Right lobe of liver (tissue), 4 donors: ENCODE results near the gene PAX8.

Experiments
- POLR2A ChIP-seq: fragments of 450-650 bp; IDR thresholded peaks from one replicate; pipeline ENCODE4 v1.6.1; 2017; ENCODE audit warnings: antibody characterized with exemption, mild to moderate bottlenecking
- TF ChIP-seq, protein P1 (sequence below), 4 donors: fragments of 200-600 bp in 3 of 4; fragments of 450-650 bp in 1 of 4; IDR thresholded peaks; one replicate each; pipeline versions ENCODE4 v1.5.1 to v1.8.0; 2016 to 2022; ENCODE audit warnings: antibody characterized with exemption in 4 of 4, mild to moderate bottlenecking in 2 of 4
- donor health status: DM: no; HTN: no; CAD: no.
- donor health status: DM: no; HTN: no; CAD: no.
- donor health status: DM: no; HTN: yes; CAD: no.

DNA sequence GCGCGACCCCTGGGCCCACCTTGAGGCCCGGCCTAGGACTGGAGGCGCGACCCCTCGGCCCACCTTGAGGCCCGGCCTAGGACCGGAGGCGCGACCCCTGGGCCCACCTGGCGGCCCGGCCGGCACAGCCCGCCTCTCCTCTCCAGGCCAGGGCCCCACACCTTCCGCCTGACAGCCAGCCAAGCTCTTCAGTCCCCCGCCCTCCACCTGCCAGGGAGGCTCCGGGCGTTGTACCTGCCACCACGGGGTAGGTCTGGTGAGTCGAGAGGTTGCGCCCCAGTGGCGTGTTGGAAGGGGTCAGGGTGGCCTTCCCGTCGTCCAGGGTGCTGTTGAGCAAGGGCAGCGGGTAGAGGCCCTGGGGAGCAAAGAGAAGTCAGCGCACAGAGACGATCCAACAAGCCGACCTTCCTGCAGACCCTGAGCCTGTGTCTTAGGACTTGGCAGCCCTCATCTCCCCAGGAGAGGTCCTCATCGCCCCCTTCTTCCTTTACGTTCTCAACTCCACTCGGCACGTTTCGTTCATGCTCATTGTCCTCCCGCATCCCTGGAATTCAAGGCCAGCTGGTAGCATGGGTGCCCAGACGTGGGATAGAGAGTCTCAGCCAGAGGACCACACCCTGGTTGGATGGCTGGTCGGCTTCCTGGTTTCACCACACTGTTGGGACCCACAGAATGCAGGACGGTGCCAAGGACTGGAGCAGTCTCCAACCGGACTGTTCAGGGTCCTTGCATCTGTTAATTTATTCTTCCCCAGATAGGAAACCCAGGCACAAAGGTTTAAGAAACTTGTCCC lies 42.2 kb downstream of the PAX8 start:
- no peak for TF ChIP-seq POLR2A
- TF ChIP-seq, protein P1, sequence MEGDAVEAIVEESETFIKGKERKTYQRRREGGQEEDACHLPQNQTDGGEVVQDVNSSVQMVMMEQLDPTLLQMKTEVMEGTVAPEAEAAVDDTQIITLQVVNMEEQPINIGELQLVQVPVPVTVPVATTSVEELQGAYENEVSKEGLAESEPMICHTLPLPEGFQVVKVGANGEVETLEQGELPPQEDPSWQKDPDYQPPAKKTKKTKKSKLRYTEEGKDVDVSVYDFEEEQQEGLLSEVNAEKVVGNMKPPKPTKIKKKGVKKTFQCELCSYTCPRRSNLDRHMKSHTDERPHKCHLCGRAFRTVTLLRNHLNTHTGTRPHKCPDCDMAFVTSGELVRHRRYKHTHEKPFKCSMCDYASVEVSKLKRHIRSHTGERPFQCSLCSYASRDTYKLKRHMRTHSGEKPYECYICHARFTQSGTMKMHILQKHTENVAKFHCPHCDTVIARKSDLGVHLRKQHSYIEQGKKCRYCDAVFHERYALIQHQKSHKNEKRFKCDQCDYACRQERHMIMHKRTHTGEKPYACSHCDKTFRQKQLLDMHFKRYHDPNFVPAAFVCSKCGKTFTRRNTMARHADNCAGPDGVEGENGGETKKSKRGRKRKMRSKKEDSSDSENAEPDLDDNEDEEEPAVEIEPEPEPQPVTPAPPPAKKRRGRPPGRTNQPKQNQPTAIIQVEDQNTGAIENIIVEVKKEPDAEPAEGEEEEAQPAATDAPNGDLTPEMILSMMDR (IDR thresholded peaks at IDR 0.05): no peak
